Measurements from ENCODE around the gene TNS1.
A peak's percentile ranks its signal among the peaks of the same experiment; 100 is the strongest.

TNS1 gene

DNA sequence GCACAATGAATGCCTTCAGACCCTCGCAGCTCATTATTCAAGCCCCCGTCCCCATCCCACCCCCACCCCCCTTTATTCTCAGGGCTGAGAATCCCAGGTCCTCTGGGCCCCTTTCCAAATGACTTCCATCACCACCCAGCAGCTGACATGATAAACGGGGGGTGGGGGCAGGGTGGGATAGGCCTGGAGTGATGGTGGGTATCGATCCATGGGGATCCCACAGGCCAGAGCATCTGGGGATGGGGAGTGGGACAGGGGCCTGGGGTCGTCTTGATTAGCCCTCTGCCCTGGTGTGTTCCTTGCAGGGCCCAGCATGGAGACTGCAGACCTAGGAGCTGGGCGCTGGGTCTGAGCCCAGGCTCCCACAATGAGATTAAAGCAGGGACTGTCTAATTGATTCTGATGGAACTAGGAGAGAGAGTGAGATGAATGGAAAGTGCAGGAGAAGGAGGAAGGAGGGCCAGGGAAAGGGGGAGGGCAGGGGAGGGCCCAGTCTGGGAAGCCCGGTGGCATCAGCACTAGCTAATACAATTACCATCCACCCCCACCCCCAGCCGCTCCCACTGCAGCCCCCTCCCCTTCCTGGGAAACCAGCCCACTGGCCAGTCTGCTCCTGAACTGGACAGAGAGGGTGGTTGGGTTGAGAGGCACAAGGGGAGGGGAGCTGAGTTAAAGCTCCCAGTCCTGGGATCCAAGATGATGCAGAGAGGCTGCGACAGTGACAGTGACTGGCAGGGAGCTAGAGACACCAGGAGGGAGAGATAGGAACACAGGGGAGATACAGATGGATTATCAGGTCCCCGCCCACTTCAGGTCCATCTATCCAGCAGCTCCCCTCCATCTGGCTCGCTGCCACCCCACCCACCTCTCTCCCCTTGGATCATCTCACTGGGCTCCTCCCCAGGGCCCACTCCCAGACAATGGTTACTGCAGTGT is 13.1 kb upstream of the TNS1 start:
- ATAC-seq (no peak), DNase-seq (no peak)

DNA sequence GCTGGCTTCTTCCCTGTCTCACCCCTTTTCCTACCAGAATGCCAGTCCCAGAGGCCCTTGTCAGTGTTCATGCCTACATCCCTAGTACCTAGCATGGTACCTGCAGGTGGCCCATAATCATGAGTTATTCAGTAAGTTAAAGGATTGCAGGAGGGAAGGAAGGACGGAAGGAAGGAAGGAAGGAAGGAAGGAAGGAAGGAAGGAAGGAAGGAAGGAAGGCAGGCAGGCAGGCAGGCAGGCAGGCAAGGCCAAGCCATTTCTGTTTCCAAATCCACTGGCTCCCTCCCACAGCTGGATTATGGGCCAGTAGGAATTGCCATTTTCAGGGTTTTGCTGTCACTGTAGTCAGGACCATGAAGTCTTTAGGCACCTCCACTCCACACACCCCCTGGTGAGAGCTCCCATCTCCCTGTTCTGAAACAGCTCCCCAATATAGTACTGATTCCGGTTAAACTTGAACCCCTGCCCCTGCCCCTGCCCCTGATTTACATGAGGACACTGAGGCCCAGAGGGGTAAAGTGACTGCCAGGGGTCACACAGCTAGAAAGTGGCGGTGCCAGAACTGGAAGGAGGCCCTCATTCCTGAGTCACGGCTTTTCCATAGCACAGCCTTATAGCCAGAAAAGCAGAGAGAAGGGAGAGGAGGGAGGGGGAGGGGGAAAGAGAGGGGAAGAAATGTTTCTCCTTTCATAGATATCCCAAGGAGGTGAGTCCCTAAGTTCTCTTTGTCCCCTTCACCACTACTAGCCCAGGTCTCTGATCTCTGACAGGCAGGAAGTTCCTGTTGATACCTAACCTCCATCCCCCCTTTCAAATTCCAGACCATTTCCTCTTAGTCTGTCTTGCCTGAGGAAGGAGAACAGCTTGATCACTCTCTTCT is 12.2 kb upstream of the TNS1 start:
- no peak for DNase-seq
- no peak for ATAC-seq

DNA sequence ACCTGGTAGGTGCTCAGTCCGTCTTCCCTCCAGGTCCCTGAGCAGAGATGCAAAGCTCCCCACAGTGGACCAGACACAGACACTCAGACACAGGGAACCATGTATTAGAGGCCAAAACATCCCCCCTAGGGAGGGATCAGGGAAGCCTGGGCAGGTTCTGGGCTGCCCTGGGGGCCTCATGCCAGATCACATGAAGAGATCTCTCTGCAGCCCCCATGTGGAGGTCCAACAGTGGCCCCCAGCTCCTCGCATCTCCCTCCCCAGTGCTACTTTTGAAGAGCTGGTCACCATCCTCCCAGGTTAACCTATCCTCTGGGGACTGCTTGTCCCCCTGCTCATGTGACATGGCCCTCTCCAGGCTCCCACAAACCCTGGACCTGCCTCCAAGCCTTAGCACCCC is 10.5 kb upstream of the TNS1 start:
- DNase-seq: no peak
- ATAC-seq: no peak

DNA sequence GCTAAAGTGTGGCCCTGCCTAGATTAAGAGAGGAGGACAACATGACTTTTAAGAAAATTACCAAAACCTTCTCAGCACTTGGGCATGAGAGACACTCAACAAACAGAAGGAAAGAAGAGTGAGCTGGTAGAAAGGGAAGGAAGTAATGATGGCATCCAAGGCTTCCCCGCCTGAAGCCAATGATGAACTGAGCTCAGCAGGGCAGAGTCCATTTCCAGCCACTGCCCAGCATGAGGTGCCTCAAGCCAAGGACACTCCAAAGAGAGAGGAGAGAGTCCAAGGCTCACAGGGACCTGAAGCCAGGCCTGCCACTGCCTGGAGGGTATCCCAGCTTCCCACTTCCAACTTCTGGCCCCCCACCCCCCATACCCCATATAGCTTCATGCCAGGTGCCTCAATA is 9.5 kb upstream of the TNS1 start:
- ATAC-seq: no peak
- DNase-seq: no peak

DNA sequence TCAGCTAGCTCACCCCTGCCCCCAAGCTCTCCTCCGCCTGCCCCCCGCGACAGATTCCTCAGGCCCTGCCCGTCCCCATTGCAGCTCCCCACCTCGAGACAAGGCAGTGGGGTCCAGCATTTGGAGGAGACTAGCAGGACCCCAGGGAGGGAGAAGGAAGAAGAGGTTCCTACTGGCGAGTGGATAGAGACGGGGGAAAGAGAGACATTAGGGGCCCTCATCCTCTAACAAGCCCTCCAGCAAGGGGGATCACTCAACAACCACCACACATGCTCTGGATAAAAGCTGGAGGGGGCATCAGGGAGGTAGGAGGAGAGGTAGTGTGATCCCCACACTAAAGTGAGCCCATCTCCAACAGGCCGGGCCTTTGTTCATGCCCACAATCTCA is 8.9 kb upstream of the TNS1 start:
- ATAC-seq: no peak
- DNase-seq: no peak

DNA sequence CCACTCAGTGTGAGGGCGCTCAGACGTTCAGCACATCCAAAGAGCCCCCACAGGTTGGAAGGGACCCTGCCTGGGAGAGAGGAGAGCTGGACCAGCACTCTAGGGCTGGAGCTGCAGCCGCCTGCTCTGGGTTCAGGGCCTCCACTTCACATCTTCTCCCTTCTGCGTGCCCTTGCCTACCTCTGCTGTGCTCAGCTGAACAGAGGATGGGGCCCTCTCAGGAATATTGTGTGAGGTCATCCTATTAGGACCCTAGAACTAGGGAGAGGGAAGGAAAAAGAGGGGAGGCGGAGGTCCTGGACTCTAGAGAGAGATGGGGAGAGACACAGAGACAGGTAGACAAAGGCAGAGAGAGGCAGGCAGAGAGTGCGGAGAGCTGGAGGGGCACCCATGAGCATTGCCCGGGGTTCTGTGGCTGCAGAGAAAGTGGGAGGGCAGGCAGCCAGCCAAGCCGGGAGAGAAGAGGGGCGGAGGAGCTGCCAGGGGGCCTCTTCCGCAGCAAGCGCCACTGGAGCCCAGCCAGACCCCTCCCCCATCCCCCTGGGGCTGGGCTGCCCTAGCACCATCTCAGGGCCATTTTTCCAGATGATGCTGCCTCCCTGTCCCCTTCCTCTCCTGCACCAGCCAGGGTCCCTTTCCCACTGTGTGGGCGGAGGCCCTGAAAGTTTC is 8.3 kb upstream of the TNS1 start:
- DNase-seq (no peak), ATAC-seq (peak; percentile 3)

DNA sequence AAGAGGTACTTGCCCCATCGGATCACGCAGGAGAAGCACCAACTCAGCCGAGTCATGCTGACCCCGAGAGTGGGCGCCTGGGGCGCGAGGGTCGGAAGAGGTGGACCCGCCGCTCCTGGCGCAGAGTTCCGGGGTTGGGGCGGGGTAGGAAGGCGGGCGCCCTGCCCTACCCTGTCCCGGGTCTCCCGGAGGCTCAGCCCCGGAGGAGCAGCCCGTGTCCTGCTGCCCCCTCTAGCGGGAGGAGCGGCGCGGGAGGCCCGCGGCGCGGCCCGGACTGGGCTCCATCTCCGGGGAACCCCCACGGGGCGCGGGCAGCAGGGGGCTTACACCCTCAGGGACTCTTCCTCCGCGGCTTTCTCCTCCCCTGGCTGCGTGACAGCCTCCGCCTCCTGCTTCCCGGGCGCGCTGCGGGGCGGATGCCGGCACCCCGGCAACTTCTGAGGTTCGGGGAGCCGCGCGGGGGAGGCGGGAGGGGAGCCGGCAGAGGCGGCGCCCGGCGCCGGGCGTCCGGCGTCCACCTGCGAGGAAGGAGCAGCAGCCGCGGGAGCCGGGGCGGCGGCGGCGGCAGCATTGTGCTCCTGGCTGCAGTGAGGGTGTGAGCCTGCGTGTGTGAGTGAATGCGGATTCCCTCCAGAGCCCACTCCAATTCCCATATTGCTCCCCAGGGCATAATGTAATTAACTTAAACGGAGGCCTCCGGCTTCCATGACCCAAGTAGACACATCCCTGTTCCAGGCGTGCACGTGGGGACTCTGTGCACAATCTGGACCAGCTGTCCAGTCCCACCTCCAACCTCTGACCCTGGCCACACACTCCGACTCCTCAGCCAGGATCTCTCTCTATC is 7.6 kb upstream of the TNS1 start:
- peak; percentile 41 for DNase-seq
- peak; percentile 50 for ATAC-seq

DNA sequence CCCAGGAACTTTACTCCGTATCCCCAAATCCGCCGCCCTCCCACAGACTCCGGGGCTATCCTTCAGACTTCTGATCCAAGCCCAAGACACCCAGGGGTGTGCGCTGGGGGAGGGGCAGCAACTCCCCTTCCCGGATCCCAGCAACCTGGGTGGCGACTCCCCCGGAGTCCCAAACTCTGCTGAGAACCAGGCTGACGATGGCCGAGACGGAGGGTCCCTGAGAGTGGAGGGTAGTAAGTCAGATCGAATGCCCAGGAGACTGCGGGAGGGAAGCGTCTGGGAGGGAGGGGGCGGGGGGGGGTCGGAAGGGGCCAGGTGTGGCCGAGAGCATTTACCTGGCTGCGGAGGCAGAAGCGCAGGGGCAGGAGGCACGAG is 7.0 kb upstream of the TNS1 start:
- no peak for DNase-seq
- ATAC-seq: no peak

DNA sequence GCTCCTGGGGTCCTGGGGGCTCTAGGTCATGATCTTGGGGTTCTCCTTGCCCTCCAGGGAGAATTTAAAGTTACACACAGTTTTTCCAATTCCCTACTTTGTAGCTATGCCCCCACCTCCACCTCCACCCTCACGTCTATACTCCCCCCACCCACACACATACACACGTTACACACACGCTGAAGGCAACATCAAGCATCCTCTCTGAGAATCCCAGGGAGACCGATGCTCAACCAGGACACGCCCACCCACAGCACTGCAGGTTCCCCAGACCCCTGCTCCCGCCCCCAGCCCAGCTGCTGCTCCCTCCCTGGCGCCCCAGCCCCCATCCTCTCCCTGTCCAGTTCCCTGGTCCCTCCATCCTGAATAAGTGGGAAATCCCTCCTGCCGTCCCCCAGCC is 6.4 kb upstream of the TNS1 start:
- ATAC-seq: no peak
- no peak for DNase-seq

DNA sequence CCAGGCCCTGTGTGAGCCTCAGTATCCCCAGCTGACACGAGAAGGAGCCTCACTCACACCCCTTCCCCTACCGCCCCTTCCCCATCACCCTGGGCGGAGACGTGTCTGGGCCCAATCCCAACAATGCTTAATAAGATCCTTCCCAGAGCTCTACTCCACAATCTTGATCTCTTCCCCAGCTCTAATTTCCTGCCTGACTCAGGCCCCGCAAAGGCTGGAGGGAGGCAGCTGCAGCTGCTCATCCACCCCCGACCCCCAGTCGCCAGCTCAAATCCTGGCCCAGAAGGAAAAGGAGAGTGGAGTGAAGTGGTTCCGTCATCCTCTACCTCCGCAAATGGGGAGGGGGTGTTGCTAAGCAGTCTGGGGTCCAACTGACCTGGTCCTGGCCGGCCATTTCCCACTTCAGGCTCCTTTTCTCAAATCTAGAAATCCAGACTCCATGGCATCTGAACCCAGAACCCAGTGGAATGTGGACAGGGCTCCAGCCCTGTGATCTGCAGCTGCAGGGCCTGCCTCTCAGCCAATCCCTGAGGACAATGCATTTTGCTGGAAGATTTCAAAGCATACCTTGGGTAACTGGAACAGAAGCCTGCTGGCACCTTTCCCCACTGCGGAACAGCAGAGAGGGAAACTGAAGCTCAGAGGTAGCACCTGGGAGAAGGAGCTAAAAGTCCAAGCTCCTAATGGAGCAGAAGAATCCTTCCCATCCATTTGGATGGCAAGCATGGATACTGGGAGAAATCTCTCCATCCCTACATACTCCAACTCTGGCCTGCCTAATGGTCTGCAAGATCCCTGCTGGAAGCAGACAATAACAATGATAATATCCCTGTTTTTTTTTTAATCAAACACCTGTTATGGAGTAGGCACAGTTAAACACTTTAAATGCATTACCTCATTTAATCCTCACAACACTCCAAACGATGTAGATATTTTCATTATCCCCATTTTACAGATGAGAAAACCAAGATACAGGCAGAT is 5.6 kb upstream of the TNS1 start:
- no peak for ATAC-seq
- DNase-seq: no peak

DNA sequence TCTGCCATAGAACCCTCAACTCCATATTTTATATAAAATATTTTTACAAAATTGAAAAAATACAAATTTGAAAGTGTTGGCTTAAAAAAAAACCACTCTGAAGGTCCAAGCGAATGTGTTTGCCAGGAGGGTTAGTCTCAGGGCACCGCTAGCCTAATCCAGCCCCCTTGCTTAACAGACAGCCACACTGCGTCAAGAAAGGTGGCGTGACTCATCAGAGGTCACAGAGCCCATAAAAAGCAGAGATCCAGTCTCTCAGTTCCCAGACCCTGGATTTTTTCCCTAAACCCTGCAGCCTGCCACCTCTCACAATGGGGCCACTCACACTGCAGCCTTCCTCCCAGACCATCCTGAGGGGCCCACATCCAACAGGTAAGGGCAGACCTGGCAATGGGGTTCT is 3.9 kb upstream of the TNS1 start:
- no peak for DNase-seq
- ATAC-seq: no peak

DNA sequence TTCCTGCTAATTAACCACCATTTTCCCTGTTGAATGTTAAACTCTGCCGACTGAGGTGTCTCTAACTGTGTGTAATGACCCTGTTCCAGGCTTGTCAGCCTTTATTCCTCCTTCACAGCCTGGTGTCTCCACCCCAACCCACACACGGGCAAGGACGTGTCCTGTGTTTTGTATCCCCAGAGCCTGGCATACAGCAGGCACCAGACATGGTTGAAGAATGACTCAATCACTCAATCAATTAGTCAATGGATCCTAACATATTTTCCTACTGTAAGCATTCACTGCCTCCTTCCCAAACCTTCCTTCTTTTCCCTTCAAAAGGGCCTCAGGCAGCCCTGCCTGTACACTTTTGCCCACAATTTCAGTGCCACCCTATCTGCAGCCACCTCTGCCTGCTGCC is 2.7 kb upstream of the TNS1 start:
- ATAC-seq: no peak
- no peak for DNase-seq

DNA sequence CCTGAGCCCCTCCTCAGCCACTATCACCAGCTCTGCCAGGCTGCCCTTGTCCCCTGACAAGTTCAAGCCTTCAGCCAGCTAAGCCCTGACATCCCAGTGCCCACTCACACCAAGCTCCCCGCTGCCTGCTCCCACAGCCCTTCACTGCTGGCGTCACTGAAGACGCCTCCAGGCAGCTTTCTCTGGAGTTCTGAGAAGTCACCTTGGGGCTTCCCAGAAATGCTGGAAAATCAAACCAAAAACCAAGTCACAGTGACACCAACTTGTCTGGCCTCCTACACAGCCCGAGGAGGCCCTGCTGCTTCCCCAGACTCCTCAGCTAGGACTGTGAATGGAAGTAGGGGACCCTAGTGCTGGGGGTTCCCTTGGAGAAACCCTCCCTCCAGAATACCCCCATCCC is 2.2 kb upstream of the TNS1 start:
- peak; percentile 9 for ATAC-seq
- no peak for DNase-seq

DNA sequence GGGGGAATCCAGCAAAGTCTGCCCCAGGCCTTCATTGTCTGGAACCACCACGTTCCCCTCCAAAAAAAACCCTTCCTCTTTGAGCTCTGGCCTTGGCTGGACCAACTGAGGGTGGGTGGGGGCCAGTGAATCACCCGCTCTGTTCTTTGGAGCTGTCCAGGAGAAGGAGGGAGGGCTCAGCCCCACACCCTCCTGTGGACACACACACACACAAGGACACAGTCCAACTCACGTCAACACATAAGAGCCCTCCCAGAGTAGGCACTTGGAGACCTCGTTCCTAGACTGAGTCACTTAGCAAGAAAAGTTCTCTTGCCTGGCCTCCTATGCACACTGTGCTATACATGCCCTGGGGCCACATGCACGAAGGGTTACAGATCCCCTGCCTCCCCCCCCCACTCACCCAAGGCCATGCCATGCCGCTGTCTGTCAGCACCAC is 1.2 kb upstream of the TNS1 start:
- peak; percentile 20 for ATAC-seq
- DNase-seq: no peak

DNA sequence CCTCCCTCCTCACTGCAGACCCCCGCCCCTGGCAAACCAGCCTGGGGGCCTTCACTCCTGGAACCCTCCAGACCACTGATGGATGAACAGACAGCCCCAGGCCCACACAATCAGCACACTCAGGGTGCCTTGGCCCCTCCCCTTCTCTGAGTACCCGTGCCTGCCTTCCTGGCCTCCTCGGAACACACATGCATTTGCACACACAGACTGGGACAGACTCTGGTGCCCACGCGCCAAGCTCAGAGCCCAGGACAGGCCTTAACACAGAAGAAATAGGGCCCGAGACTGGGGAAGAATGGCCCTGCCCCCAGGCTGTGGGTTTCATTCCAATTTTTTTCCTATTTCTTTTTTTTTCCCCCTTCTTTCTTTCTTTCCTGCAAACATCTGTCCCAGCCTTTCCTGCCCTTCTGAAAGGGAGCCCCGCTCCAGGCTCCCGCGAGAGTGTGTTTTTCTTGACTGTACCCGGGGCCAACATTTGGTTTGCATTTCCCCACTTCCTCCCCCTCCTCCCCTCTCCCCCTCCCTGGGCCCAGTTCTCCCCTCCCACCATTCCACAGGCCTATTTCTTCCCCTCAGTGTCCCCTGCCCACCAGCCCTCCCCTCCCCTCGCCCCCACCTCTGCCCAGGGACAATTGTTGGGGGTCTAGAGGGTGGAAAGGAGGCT is 618 bp upstream of the TNS1 start:
- no peak for ATAC-seq
- DNase-seq: no peak

DNA sequence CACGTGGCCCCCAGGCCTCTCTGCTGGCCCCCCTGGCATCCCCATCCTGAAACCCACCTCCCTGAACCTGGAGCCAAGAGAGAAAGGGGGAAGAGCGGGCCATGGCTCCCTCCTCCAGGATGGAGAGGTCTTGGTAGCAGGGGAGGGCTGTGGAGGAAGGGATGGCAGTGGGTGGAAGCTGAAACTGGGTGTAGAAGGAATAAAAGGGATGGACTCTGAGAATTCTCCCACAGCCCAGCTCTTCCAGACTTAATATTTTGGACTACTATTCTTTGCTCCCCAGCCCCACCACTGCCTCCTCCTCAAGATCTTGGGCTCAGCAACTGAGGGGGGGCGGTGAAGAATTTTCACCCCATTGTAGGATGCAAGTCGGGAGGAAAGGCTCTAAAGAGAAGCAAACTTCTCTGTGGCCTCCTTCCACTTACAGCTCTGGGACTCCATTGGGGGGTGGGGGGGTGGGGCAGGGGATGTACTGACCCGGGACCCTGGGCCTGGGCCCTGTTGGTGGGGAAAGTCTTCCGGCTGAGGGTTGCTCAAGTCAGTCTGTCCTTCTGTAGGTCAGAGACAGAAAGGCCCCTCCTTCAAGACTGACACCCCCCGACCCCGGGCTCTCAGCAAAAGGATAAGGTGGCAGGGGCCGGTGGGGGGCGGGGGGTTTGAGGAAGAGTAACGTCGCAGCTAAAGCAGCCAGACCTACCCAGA is 501 bp downstream of the TNS1 start:
- ATAC-seq: no peak
- no peak for DNase-seq

DNA sequence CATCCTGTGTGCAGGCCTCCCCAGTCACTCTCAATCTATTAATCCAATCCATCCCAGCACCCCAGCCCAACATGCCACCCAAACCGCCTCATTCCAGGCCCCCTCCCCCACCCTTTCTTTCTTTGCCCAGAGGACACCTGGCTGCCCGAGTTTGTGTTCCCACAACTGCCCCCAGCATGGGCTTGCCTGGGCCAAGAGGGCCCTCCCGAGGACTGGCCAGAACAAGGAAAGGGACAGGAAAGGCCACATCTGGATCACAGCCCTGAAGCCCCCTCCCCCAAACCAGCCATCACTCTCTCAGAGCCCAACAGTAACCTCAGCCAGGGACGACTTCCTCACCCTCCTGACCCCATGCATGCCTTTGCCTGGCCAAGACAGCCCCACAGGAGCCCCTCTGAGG is 1.2 kb downstream of the TNS1 start:
- ATAC-seq (no peak), DNase-seq (no peak)

DNA sequence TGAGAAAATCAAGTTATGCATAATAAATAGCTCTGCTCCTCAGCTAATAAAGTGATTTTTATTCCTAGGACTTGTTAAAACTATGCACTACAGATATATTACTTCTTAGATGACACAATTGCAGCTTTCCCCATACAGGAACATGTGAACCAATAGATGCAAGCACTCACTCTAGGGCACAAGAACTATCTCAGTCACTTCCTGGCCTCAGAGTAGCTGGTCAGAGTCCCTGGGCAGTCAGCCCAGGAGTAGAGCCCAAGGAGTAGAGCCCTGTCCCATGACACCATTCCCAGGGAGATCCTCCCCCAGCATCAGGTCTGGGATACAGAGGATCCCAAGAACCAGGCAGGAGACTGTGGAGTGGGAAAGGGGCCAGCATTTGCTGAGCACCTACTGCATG is 2.7 kb downstream of the TNS1 start:
- DNase-seq (no peak), ATAC-seq (no peak)

DNA sequence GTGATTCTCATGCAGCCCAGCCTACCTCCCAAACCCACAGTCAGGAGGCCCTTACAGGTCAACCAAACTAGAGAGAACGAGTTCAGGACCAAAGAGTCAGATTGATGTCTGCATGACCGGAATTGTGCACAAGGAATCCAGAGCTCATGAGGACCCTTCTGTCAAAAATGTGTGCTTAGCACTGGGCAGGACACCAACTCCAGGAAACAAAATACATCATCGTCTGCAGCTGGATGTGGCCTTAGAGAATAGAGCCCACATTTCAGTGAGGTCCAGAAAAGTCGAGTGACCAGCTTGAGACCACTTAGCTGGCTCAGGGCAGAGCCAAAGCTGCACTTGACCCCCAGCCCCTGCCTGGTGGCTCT is 3.2 kb downstream of the TNS1 start:
- ATAC-seq (no peak), DNase-seq (no peak)

Data from stimulated activated naive CD8-positive, alpha-beta T cell treated with anti-CD3 and anti-CD28 coated beads, Interleukin-15, Interleukin-2, amounts not matched to agents 100 U/mL and 50 U/mL, for 24 hours (primary cell).